GM21786 (cell line): Measurements from ENCODE around the gene PRM1.

Experiments
- ATAC-seq: cut with Tn5 transposase; IDR thresholded peaks from one replicate; pipeline ENCODE4 v1.9.1; 2021; ENCODE audit not compliant: unreplicated experiment

Gene PRM1

GRCh38 chr16:11280616-11281522 lies at the start of gene PRM1:
Gene PRM1 (minus strand): TSS chr16:11281330. CDS start chr16:11281238, 92 bp downstream.
- no peak for ATAC-seq

DNA sequence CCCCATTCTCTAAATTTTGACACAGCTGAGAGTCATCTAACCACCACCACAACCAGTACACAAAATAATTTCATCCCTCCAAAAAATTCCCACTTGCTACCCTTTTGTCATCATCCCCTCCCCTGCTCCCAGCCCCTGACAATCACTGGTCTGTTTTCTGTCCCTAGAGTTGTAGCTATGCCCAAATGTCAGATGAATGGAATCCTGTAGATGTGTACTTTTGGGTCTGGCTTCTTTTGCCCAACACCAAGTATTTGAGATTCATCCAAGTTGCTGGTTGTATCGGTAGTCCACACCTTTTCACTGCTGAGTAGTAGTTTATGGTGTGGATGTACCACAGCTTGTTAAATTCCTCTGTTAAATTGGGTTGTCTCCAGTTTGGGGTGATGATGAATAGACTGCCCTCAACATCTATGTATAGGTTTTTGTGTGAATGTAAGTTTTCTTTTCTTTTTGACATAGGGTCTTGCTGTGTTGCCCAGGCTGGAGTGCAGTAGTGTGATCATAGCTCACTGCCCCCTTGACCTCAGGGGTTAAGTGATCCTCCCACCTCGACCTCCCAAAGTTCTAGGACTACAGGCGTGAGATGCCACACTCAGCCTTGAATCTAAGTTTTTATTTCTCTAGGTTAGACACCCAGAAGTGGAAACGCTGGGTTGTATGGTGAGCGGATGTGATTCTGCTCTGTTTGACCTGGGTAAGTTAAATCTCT lies 49.6 kb upstream of the PRM1 start:
- no peak for ATAC-seq

GRCh38 chr16:11329891-11330290 lies 48.8 kb upstream of the PRM1 start:
- ATAC-seq, result no peak

DNA sequence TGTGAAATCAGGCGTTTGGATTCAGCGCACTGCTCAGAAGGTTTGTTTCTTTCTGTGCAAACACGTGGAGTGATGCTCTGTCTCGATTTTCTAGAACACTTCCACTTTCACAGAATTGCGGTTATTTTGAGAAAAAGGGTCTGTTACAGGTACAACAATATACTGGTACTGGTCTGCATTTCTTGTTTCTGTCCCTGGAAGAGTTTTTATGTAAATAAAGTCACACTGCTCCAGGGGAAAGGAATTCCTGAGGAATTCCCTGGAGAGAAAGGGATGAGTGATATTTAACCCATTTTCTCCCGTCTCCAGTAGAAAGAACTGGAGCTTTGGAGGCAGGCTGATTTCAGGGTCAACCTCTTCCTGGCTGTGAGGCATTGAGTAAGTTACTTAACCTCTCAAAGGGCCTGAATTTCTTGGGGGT lies 48.0 kb upstream of the PRM1 start:
- ATAC-seq, result no peak

GRCh38 chr16:11328172-11329070 lies 47.3 kb upstream of the PRM1 start:
- ATAC-seq, result peak; percentile 67

- peak; percentile 31 for ATAC-seq
Observed at GRCh38 chr16:11327277-11328171, 46.4 kb upstream of the PRM1 start.

DNA sequence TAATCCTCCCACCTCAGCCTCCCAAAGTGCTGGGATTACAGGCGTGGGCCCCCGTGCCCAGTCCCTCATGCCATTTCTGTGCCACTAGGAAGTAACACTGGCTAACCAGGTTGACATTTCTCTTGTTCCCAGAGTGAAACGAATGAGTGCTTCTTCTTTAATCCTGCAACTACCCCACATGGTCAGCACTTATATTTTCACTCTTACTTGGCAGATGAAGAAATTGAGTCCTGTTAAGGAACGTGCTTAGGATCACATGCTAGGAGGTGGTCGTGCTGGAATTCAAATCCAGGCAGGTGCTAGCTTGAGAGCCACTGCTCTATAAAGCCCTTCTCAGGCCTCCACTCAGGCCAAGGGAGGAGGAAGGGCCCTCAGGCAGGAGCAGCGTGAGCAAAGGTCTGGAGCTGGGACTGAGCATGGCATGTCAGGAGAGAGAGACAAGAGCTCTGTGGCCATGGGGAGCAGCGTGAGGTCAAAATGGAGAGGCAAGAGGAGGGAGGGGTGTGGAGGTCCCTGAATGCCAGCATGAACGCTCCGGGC lies 45.7 kb upstream of the PRM1 start:
- no peak for ATAC-seq

DNA sequence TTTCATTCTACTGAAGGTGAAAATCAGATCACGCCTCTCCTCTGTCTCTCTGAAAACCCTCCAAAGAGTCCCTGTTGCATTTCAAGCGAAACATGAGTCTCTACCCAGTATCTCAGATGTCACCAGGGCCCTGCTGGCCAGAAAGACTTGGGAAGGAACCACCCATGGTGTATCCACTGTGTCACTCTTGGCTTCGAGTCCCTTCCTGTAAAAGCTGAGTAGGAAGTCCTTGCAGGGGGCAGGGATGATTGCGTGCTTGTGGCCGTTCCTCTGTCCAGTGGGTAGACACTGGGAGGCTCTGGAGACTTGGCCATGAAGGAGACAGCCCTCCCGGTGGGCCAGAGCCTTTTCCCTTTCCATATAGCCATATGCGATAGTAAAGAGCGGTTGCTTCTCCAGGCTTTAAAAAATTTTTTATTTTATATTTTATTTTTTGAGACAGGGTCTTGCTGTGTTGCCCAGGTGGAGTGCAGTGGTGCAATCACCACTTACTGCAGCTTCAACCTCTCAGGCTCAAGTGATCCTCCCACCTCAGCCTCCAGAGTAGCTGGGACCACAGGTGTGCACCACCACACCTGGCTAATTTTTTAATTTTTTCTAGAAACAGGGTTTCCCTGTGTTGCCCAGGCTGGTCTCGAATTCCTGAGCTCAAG lies 45.1 kb upstream of the PRM1 start:
- no peak for ATAC-seq

DNA sequence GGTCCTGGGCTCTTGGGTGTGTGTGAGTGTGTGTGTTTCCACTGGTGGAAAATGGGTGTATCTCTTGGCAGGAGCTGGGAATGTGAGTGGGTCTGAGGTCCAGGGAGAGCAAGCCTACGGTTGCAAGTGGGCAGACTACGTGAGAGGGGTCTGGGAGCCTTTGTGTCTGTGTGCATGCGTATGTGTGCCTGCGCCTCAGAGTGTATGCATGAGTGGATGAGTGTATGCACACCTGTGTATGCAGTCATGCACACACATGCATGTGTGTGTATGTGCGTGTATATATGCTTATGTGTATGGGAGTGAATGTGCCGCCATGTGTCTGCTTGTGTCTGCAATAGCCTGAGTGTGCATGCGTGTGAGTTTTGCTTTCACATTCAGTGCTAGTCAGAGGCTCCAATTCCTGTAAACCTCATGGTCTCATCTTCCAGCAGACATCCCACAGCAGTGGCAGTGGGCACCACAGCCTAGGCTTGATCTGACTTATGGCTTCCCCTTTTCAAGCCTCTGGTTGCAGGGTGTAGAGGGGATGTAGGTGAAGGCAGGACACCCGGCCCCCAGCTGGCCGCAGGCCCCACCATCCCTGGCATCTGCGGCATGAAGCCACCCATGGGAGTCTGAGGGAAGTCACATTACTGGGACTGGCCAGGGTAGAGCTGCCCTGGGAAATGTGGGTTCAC lies 44.4 kb upstream of the PRM1 start:
- ATAC-seq, result no peak

GRCh38 chr16:11323551-11324336 lies 42.6 kb upstream of the PRM1 start:
- no peak for ATAC-seq

DNA sequence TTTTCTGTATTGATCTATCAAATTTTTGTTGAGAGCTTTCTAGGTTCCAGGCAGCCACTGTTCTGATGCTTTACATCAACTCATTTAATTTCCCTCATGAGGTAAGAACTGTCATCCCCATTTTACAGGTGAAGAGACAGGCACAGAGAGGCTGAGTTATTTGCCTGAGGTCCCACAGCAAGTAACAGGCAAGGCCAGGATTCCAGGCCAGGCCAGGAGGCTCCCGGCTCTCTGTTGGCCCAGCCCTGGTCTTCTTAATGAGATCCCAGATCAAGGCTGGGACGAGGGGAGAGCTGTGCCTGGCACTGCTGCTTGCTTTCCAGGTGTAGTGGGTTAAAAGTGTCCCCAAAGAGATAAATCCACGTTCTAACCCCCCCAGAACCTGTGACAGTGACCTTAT lies 41.7 kb upstream of the PRM1 start:
- no peak for ATAC-seq

DNA sequence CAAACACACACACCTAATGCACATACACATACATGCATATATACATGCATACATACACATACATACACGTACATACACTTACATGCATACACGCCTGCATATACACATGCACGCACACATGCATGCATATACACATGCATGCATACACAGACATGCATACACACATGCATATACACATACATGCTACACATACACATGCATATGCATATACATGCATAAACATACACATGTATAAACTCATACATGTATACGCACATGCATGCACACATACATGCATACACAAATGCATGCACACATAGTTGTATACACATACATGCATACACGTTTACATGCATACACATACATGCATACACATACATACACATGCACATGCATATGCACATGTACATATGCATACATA lies 40.5 kb upstream of the PRM1 start:
- no peak for ATAC-seq

DNA sequence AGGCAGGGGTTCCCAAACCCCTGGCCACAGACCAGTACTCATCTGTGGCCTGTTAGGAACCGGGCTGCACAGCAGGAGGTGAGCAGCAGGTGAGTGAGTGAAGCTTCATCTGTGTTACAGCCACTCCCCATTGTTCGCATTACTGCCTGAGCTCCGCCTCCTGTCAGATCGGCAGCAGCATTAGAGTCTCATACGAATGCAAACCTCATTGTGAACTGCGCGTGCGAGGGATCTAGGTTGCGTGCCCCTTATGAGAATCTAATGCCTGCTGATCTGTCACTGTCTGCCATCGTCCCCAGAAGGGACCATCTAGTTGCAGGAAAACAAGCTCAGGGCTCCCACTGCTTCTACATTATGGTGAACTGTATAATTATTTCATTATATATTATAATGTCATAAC lies 39.0 kb upstream of the PRM1 start:
- ATAC-seq, result no peak

- ATAC-seq, result no peak
Observed at GRCh38 chr16:11319529-11320146, 38.5 kb upstream of the PRM1 start.

DNA sequence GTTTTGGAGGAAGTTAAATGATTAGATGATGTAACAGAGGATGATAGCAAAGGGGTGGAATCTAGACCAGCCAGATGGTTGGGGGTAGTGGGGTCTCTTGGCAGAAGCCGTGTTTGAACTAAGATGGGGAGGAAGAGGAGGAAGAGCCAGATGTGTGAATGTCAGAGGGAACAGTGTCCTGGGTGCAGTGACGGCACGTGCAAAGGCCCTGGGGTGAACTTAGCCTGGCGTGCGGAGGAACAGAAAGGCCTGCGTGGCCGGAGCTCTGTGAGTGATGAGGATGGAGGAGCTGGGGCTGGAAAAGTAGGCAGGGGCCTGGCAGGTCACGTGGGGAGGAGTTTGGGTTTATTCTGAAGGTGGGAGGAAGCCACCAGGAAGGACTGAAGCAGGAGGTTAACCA lies 37.7 kb upstream of the PRM1 start:
- no peak for ATAC-seq

DNA sequence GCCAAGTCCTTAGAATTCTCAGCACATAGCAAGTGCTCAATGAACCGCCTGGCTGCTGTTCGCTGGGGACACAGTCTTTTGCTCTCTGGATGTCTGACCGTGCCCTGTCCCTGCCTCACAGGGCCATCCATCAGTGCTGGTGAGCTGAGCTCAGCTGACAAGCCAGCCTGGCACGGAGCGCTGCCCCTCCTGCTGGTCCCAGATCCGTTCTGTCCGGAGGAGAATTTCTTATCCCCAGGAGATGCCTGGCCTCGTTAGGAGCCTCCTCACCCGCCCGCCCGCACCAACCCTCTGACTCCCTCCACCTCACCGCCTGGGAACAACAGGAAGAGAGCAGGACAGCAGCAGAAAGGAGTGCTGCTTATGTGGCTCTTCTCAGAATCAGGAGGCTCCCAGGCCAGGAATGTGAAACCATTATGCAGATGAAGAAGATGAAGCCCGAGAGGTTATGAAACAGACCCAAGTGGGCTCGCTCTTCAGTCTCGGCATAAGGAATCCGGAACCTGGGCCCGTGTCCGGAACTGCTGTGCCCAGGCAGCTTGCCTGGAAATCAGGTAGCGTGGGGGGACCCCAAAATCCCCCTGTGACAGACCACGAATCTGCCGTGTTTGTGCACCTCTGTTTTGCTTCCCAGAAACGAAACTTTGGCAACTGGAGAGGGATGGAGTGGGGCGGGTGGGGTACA lies 35.3 kb upstream of the PRM1 start:
- no peak for ATAC-seq

GRCh38 chr16:11315510-11315909 lies 34.4 kb upstream of the PRM1 start:
- ATAC-seq, result no peak
